PC-3 (cell line): ENCODE data around the gene PRAMEF14. TPM values are rescaled to one million over a fixed set of nuclear protein-coding genes. Genes with fewer than 3 reads are reported as not detected.
"Not testable (repeated sequence)": the region's sequence is repeated elsewhere in the genome, so short reads cannot be mapped to it uniquely, and the experiment has no call there.

ENCODE experiments used
- ATAC-seq: fragments of 200-7000 bp; cut with Tn5 transposase; 2 replicates; pipeline ENCODE4 v1.9.1; 2020; ENCODE audit warnings: mild to moderate bottlenecking, moderate library complexity
- BruUV-seq: library from RNA; stranded (reverse); fragments of 400-500 nt; replicated peaks from 2 replicates; lab custom pipeline; 2021; lab: Mats Ljungman, UMichigan
- CTCF ChIA-PET: fragments of 300-600 bp; sonication (Branson Sonifier 250); formaldehyde crosslinking; loops from one replicate; lab custom pipeline; 2022; ENCODE audit warnings: antibody characterized with exemption; lab: Charles Lee
- POLR2A ChIA-PET: fragments of 300-600 bp; sonication (Branson Sonifier 250); formaldehyde crosslinking; loops from one replicate; lab custom pipeline; 2022; ENCODE audit warnings: antibody characterized with exemption; ENCODE audit not compliant: unreplicated experiment; lab: Charles Lee
- DNase-seq: peaks from one replicate; pipeline ENCODE4 v3.0.0-alpha.2; 2015
- H2AFZ ChIP-seq: fragments of 300-600 bp; sonication (generic); 2 replicates; pipeline ENCODE4 v1.6.0; 2016; ENCODE audit warnings: antibody characterized with exemption, low read length
- H3F3A ChIP-seq: fragments of 300-600 bp; sonication (generic); one replicate; pipeline ENCODE4 v1.6.0; 2017; ENCODE audit warnings: antibody characterized with exemption, low read length, control low read depth, mild to moderate bottlenecking; ENCODE audit not compliant: unreplicated experiment
- H3K27ac ChIP-seq: fragments of 300-600 bp; sonication (generic); 2 replicates; pipeline ENCODE4 v1.5.1; 2016; ENCODE audit warnings: mild to moderate bottlenecking, low read length
- H3K27me3 ChIP-seq: fragments of 300-600 bp; sonication (generic); 2 replicates; pipeline ENCODE4 v1.6.1; 2016; ENCODE audit warnings: low read length, mixed read lengths
- H3K36me3 ChIP-seq: fragments of 300-600 bp; sonication (generic); 2 replicates; pipeline ENCODE4 v1.6.1; 2016; ENCODE audit warnings: low read depth, mixed run types, low read length, mixed read lengths
- H3K4me1 ChIP-seq: fragments of 300-600 bp; sonication (generic); 2 replicates; pipeline ENCODE4 v1.5.1; 2016; ENCODE audit warnings: low read length; ENCODE audit not compliant: insufficient read depth
- H3K4me2 ChIP-seq: fragments of 300-600 bp; sonication (generic); 2 replicates; pipeline ENCODE4 v1.6.0; 2016; ENCODE audit warnings: low read length
- H3K4me3 ChIP-seq: fragments of 300-600 bp; sonication (generic); 2 replicates; pipeline ENCODE4 v1.5.1; 2016; ENCODE audit warnings: mild to moderate bottlenecking, low read length, mixed read lengths
- H3K79me2 ChIP-seq: fragments of 300-600 bp; sonication (generic); 2 replicates; pipeline ENCODE4 v1.6.1; 2017; ENCODE audit warnings: low read length, mixed read lengths
- H3K9ac ChIP-seq: fragments of 300-600 bp; sonication (generic); 2 replicates; pipeline ENCODE4 v1.6.0; 2016; ENCODE audit warnings: mild to moderate bottlenecking, low read length
- H3K9me2 ChIP-seq: fragments of 300-600 bp; sonication (generic); replicated peaks from 2 replicates; pipeline ENCODE4 v1.6.1; 2016; ENCODE audit warnings: mixed run types, low read length, mixed read lengths
- H3K9me3 ChIP-seq: fragments of 300-600 bp; sonication (generic); 2 replicates; pipeline ENCODE4 v1.6.1; 2016; ENCODE audit warnings: low read length, mixed read lengths
- H4K20me1 ChIP-seq: fragments of 300-600 bp; sonication (generic); 2 replicates; pipeline ENCODE4 v1.6.1; 2016; ENCODE audit warnings: low read length, mixed read lengths
- CTCF ChIP-seq: fragments of 300-600 bp; sonication (generic); conservative IDR thresholded peaks from 2 replicates; pipeline ENCODE4 v1.5.1; 2017; ENCODE audit warnings: antibody characterized with exemption, low read depth, mild to moderate bottlenecking, low read length
- intact Hi-C: fragments of 100-400 bp; cut with micrococcal nuclease; formaldehyde crosslinking; loops from 2 replicates; pipeline ENCODE4 v1.9.0; 2023
- total RNA-seq: library from RNA; depleted of rRNA; stranded (reverse); fragments of >200 nt; gene quantifications from 2 replicates; pipeline ENCODE4 v1.2.3, GENCODE V29; 2014

Gene PRAMEF14
- total RNA-seq, 1 experiment from 2014 or later = not detected

DNA sequence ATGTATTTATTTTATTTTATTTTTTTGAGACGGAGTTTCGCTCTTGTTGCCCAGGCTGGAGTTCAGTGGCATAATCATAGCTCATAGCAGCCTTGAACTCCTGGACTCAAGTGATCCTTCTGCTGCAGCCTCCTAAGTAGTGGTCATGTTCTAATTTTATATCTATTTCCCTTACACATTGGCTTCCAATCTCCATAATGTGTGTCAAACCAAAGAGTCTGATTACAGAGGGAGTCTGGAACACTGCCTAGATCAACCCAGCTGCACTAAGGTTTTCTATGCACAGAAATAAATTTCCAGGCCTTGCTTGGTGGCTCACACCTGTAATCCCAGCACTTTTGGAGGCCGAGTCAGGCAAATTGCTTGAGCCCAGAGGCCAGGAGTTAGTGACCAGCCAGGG, 32.0 kb upstream of the PRAMEF14 start:
- H3K9ac ChIP-seq, ATAC-seq, intact Hi-C loops, H2AFZ ChIP-seq, H3K9me3 ChIP-seq, H3K4me3 ChIP-seq, H3K9me2 ChIP-seq, H3K79me2 ChIP-seq, H3K36me3 ChIP-seq, CTCF ChIA-PET, H3K4me2 ChIP-seq, BruUV-seq, POLR2A ChIA-PET, H3K4me1 ChIP-seq, H4K20me1 ChIP-seq, DNase-seq, H3K27me3 ChIP-seq, H3F3A ChIP-seq, H3K27ac ChIP-seq: not testable (repeated sequence)

GRCh38 chr1:13368544-13368943, 21.6 kb upstream of the PRAMEF14 start:
- H2AFZ ChIP-seq, H3K79me2 ChIP-seq, H3K9me2 ChIP-seq, H3K9me3 ChIP-seq, H3K4me2 ChIP-seq, H3K36me3 ChIP-seq, H3K9ac ChIP-seq, CTCF ChIA-PET, BruUV-seq, H4K20me1 ChIP-seq, H3K4me3 ChIP-seq, POLR2A ChIA-PET, intact Hi-C loops, ATAC-seq, H3K4me1 ChIP-seq, H3K27ac ChIP-seq, H3F3A ChIP-seq: not testable (repeated sequence)
- TF ChIP-seq CTCF = peak; percentile 33; the same call in 1 of the 2 replicates
- peaks cover 17% of the 10 kb centered on the region for H3K27me3 ChIP-seq
- peak; percentile 35 for DNase-seq

DNA sequence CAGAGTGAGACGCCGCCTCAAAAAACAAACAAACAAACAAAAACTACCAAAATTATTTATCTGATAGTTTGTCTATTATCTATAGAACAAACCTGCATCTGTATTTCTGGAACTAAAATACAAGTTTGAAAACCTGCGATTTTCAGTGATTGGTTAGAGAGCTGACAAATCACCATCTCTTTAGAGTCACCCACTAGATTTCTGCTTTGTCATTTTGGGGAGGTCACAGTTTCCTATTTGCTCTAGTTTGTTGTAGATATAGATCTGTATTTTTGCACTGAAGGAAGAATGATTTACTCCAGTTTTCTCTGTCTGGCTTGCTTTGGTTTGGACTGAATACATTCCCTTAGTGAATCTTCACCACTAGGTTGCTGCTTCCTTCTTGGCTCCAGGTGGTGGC, 19.6 kb upstream of the PRAMEF14 start:
- POLR2A ChIA-PET, H3K27ac ChIP-seq, H3K9me3 ChIP-seq, H2AFZ ChIP-seq, H3K79me2 ChIP-seq, H3K4me1 ChIP-seq, DNase-seq, H3F3A ChIP-seq, BruUV-seq, CTCF ChIA-PET, H3K27me3 ChIP-seq, H4K20me1 ChIP-seq, H3K9ac ChIP-seq, H3K9me2 ChIP-seq, H3K4me3 ChIP-seq, H3K4me2 ChIP-seq, ATAC-seq, intact Hi-C loops, H3K36me3 ChIP-seq: not testable (repeated sequence)

DNA sequence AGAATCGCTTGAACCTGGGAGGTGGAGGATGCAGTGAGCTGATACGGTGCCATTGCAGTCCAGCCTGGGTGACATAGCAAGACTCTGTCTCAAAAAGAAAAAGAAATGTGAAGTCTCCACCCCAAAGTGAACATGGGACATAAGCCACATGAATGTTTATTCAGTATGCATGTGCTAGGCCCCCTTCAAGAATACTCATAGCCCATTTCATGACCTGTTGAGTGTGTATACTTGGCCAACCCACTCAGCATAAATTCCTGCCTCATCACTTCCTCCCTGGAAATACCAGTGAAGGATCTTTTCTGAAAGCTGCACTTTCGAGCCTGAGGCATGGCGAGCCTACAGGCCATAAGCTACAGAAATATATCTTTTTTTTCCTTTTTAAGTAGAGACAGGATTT, 18.0 kb upstream of the PRAMEF14 start:
- CTCF ChIA-PET, H3K9ac ChIP-seq, H2AFZ ChIP-seq, H4K20me1 ChIP-seq, H3K79me2 ChIP-seq, H3K4me3 ChIP-seq, H3K9me3 ChIP-seq, POLR2A ChIA-PET, H3K36me3 ChIP-seq, DNase-seq, H3K27ac ChIP-seq, ATAC-seq, BruUV-seq, intact Hi-C loops, H3K27me3 ChIP-seq, H3F3A ChIP-seq, H3K9me2 ChIP-seq, H3K4me1 ChIP-seq, H3K4me2 ChIP-seq: not testable (repeated sequence)

DNA sequence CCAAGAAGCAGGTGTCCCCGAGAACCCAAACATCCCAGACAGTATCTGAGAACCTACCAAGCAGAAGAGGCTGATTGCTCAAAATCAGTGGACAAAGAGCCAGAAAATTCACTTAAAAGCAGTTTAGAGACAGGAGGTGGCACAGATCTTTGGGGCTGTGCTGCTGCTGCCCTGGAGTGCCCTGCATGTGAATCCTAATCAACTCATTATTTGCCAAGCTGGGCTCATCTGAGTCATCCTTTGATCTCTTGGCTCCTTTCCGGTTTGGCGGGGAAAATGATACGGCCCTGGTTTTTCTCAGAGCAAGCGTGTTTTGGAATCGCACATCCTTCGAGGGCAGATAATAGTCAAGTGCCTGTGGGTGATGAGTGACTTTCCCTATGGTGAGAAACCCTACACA, 15.4 kb upstream of the PRAMEF14 start:
- CTCF ChIA-PET, intact Hi-C loops, BruUV-seq: not testable (repeated sequence)

More for the DNA sequence above, 15.4 kb upstream of the PRAMEF14 start:
- POLR2A ChIA-PET, ATAC-seq, H2AFZ ChIP-seq, H4K20me1 ChIP-seq, H3F3A ChIP-seq, H3K4me3 ChIP-seq, H3K79me2 ChIP-seq, H3K9me2 ChIP-seq, H3K36me3 ChIP-seq, DNase-seq, H3K9ac ChIP-seq, H3K9me3 ChIP-seq, H3K4me1 ChIP-seq, H3K4me2 ChIP-seq, H3K27me3 ChIP-seq, H3K27ac ChIP-seq: not testable (repeated sequence)
